ENCODE data around the gene KIDINS220. TPM values are rescaled to one million over a fixed set of nuclear protein-coding genes. Genes with fewer than 3 reads are reported as not detected.

The KIDINS220 gene
- total and polyA plus RNA-seq, 9 of the 15 experiments (the other 6 are each of a cell fraction or from before 2014, with no cell fraction given): 15.2 to 48.0 (median 34.4) TPM

DNA sequence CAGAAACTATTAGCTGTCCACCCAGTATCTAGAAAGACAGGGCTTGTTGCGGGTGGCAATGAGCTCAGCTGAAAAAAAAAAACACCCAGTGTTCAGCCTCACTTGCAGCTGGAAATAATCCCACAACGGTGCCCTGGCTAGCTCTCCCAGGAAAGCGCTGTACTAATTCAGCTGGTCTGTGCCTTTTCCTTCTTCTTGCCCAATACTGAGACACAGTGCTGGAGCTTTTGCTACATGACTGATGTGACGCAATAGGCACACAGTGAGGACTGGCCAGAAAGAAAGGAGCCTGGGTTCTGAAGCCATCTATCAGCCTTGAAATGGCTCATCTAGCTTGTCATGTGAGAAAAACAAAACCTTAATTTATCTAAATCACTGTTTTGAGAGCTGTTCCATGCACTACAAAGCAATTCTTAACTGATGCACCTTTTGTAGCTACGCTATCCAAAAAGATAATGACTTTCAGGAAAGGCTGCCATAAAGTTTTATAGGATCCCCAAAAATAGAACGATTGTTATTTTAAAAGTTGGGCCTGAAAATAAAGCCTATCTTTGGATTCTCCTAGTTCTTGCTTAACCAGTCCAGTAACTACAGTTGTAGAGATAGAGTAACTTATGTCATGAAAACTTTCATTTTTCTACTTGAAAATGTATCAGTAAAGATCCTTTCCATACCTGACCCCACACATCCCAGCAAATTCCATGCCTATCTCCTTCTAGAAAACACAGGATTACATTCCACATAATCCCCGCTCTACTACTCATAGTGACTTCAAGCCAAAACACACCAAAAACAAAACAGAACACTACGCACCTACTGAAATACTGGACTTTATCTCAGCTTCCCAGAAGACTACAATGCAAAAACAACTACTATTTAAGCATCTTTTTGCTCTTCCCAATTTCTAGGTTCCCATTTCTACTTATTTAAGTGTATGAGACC, 15.9 kb downstream of the KIDINS220 start (continued):
- TF ChIP-seq CEBPG (CRISPR knock-in tag; IDR thresholded peaks at IDR 0.05): peak; percentile 53; the same call in 1 of the 2 replicates
- peak; percentile 67 to 76 for TF ChIP-seq CEBPG (tag; conservative IDR thresholded peaks at IDR 0.05 in 1 of 2, IDR thresholded peaks at IDR 0.05 in 1 of 2)
- TF ChIP-seq, protein P1, sequence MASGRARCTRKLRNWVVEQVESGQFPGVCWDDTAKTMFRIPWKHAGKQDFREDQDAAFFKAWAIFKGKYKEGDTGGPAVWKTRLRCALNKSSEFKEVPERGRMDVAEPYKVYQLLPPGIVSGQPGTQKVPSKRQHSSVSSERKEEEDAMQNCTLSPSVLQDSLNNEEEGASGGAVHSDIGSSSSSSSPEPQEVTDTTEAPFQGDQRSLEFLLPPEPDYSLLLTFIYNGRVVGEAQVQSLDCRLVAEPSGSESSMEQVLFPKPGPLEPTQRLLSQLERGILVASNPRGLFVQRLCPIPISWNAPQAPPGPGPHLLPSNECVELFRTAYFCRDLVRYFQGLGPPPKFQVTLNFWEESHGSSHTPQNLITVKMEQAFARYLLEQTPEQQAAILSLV (tag; IDR thresholded peaks at IDR 0.05): 0 out of 2 replicates have a peak, but pooled peaks have one; percentile 28
- TF ChIP-seq CEBPB (tag; IDR thresholded peaks at IDR 0.05): peak; percentile 87

DNA sequence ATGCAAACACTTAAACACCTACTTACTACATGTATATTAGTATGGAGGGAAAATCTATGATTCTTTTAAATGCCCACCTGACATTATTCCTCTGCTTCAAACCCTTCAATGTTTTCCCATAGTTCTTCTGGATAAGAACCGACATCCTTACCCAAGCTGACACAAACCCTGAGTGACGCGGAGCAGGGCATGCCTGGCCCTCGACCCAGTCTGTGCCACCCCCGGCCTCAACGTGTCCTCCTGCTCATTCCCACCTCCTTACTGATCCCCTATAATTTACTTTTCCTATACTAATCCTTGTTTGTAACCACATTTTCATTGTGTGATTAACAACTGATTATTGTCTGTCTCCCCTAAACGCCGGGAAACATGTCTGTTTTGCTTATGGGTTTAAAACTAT, 17.5 kb downstream of the KIDINS220 start:
- 97% methylated on average over 8 of the region's 8 CpGs for WGBS (ENCODE audit: insufficient coverage, low coverage, missing lambda C conversion rate)
- TF ChIP-seq ERF (CRISPR knock-in tag; IDR thresholded peaks at IDR 0.05) (no peak), ETV6 (IDR thresholded peaks at IDR 0.05; ENCODE audit: borderline replicate concordance in 1 of 2, low read depth in 2 of 2, low read length in 1 of 2) (no peak), ETV6 (CRISPR knock-in tag; IDR thresholded peaks at IDR 0.05; ENCODE audit: borderline replicate concordance) (no peak), TAF1 (IDR thresholded peaks at IDR 0.05; ENCODE audit: control insufficient read depth, extremely low read depth, insufficient read depth, low read length, severe bottlenecking) (no peak), TEAD1 (CRISPR knock-in tag; IDR thresholded peaks at IDR 0.05) (no peak), SLC30A9 (CRISPR knock-in tag; IDR thresholded peaks at IDR 0.05) (no peak), HDAC2 (IDR thresholded peaks at IDR 0.05) (no peak), ZNF354B (CRISPR knock-in tag; IDR thresholded peaks at IDR 0.05) (no peak), POLR3G (IDR thresholded peaks at IDR 0.05; ENCODE audit: extremely low read depth, insufficient read length, insufficient replicate concordance) (no peak), TSC22D4 (tag; IDR thresholded peaks at IDR 0.05) (no peak), GTF2F1 (IDR thresholded peaks at IDR 0.05; ENCODE audit: low read depth, low read length) (no peak), CEBPG (CRISPR knock-in tag; IDR thresholded peaks at IDR 0.05) (no peak), CEBPG (tag; conservative IDR thresholded peaks at IDR 0.05 in 1 of 2, IDR thresholded peaks at IDR 0.05 in 1 of 2) (no peak), SREBF1 (IDR thresholded peaks at IDR 0.05; ENCODE audit: borderline replicate concordance, low read depth, low read length) (no peak), CBX8 (IDR thresholded peaks at IDR 0.05; ENCODE audit: borderline replicate concordance, extremely low read depth, low read depth, low read length, poor library complexity, severe bottlenecking) (no peak)
- TF ChIP-seq, protein P2, sequence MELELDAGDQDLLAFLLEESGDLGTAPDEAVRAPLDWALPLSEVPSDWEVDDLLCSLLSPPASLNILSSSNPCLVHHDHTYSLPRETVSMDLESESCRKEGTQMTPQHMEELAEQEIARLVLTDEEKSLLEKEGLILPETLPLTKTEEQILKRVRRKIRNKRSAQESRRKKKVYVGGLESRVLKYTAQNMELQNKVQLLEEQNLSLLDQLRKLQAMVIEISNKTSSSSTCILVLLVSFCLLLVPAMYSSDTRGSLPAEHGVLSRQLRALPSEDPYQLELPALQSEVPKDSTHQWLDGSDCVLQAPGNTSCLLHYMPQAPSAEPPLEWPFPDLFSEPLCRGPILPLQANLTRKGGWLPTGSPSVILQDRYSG (tag; conservative IDR thresholded peaks at IDR 0.05; ENCODE audit: low read depth): no peak

More for the DNA sequence above, 17.5 kb downstream of the KIDINS220 start:
- no peak overlapping the region for H3K4me3 ChIP-seq
- H2AFZ ChIP-seq (ENCODE audit: low read depth, low read length): no peak overlapping the region
- in situ Hi-C loops (cut with MboI): no loop called here
- FAIRE-seq: no peak
- H4K20me1 ChIP-seq (replicated peaks; ENCODE audit: control insufficient read depth, insufficient read depth, low read length): no peaks in the 10 kb centered on the region
- no peak overlapping the region for H3K4me2 ChIP-seq (ENCODE audit: insufficient read depth, low read length)
- BruUV-seq (replicated peaks): no TSS peak
- H3K79me2 ChIP-seq (ENCODE audit: control insufficient read depth, insufficient read depth, low read length): no peaks in the 10 kb centered on the region
- no peak for ATAC-seq
- H3K36me3 ChIP-seq (ENCODE audit: control insufficient read depth, insufficient read depth, low read length): peaks cover 40% of the 10 kb centered on the region; the same call in 2 of the 3 replicates
- H3K9me3 ChIP-seq (replicated peaks; ENCODE audit: control insufficient read depth, insufficient read depth, low read depth, low read length): no peaks in the 10 kb centered on the region
- H3K9me1 ChIP-seq (ENCODE audit: control insufficient read depth, insufficient read depth, low read length): no peaks in the 10 kb centered on the region
- H3K27ac ChIP-seq (ENCODE audit: extremely low read depth, low read depth, low read length): no peak overlapping the region
- ChIA-PET CTCF (ENCODE audit: low intra/inter-chr PET ratio) (no interaction called here), POLR2A (no interaction called here)
- H3K9ac ChIP-seq (ENCODE audit: insufficient read depth in 1 of 2, low read depth in 2 of 2, low read length in 2 of 2): no peak overlapping the region
- no peaks in the 10 kb centered on the region for H3K4me1 ChIP-seq (replicated peaks in 1 of 2; ENCODE audit: control insufficient read depth in 2 of 2, insufficient read depth in 2 of 2, low read length in 2 of 2)
- DNase-seq (ENCODE audit: extremely low read depth in 1 of 4, low spot score in 3 of 4): no peak
- no peaks in the 10 kb centered on the region for H3K27me3 ChIP-seq (ENCODE audit: control insufficient read depth in 2 of 2, insufficient read depth in 2 of 2, low read length in 2 of 2)
- intact Hi-C loops (cut with micrococcal nuclease): no loop called here

Data from K562 (cell line).